ENCODE results near the gene PTTG1IP.

Gene PTTG1IP

GRCh38 chr21:44903050-44903685 is 29.7 kb upstream of the PTTG1IP start:
- DNase-seq (ENCODE audit: low read depth), result no peak
- TF ChIP-seq, protein P1, sequence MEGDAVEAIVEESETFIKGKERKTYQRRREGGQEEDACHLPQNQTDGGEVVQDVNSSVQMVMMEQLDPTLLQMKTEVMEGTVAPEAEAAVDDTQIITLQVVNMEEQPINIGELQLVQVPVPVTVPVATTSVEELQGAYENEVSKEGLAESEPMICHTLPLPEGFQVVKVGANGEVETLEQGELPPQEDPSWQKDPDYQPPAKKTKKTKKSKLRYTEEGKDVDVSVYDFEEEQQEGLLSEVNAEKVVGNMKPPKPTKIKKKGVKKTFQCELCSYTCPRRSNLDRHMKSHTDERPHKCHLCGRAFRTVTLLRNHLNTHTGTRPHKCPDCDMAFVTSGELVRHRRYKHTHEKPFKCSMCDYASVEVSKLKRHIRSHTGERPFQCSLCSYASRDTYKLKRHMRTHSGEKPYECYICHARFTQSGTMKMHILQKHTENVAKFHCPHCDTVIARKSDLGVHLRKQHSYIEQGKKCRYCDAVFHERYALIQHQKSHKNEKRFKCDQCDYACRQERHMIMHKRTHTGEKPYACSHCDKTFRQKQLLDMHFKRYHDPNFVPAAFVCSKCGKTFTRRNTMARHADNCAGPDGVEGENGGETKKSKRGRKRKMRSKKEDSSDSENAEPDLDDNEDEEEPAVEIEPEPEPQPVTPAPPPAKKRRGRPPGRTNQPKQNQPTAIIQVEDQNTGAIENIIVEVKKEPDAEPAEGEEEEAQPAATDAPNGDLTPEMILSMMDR (conservative IDR thresholded peaks at IDR 0.05; ENCODE audit: control insufficient read depth, insufficient read depth, low read depth, low read length), result no peak
- H3K4me3 ChIP-seq (ENCODE audit: control insufficient read depth, low read depth, low read length), result no peak overlapping the region

- TF ChIP-seq, protein P1 (conservative IDR thresholded peaks at IDR 0.05; ENCODE audit: control insufficient read depth, insufficient read depth, low read depth, low read length), result no peak
- DNase-seq (ENCODE audit: low read depth), result no peak
- H3K4me3 ChIP-seq (ENCODE audit: control insufficient read depth, low read depth, low read length), result no peak overlapping the region
Observed at GRCh38 chr21:44902268-44903049, 29.0 kb upstream of the PTTG1IP start.

DNA sequence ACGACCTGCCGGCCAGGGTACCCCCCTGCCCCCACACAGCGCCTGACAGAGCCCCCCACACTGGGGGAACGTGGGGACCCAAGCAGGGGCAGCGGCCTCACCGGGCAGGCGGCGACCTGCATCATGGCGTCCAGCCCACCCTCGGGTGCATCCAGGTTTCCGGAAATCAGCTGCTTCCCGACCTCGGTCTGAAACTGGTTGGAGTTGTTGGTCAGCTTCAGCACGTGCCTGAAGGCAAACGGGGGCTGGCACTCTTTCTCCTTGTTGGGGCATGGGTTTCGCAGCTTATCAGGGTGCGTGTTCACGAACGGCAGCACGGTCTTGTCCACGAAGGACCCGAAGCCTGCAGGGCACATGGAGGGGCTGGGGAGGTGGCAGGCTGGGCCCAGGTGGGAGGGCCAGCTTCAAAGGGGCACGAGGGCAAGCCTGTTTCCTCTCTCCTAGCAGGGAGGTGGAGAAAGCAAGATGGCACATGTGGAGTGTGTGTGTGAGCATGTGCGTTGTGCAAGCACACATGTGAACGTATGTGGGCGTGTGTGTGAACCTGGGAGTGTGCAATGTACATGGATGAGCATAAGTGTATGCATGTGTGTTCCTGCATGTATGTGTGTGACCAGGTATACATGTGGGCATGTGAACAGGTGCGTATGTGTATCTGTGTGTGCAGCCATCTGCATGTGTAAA is 28.0 kb upstream of the PTTG1IP start:
- no peak for DNase-seq (ENCODE audit: low read depth)
- TF ChIP-seq, protein P1 (conservative IDR thresholded peaks at IDR 0.05; ENCODE audit: control insufficient read depth, insufficient read depth, low read depth, low read length), result no peak
- no peak overlapping the region for H3K4me3 ChIP-seq (ENCODE audit: control insufficient read depth, low read depth, low read length)

GRCh38 chr21:44900559-44901251 is 27.2 kb upstream of the PTTG1IP start:
- TF ChIP-seq, protein P1 (conservative IDR thresholded peaks at IDR 0.05; ENCODE audit: control insufficient read depth, insufficient read depth, low read depth, low read length), result no peak
- no peak overlapping the region for H3K4me3 ChIP-seq (ENCODE audit: control insufficient read depth, low read depth, low read length)
- DNase-seq (ENCODE audit: low read depth), result no peak

DNA sequence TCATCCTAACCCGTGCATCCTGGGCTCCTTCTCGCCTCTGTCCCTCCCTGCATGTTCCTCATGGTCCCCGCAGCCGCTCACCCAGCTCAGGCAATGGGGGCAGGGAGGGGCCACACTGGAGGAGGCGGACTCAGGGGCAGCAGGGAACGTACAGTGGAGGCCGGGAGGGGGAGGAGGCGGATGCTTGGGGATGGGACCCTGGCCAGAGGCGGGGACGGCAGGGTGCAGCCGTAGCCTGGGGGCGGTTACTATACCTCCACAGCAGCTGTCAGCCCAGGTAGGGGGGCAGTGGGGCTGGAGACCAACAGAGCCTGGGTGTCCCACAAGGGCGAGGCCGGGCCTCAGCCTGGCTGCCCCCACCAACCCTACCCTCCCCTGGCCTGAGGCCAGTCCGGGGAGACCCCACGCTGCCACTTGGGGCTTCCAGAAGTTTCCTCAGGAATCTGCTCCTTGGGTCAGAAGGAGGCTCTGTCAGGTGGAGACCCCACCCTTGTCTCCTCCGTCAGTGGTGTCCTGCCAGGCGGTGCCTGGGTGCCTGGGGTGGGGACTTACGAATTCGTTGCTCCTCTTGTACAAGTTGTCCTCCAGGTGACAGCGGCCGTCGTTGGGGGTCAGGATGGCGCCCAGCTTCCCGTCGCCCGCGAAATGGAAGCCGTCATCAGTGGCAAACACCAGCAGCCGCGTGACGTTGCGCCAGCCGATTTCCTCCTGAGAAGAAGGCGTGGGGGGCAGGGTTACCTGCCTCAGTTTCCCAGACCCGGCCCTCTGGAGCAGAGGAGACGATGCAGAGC is 26.5 kb upstream of the PTTG1IP start:
- DNase-seq (ENCODE audit: low read depth), result no peak
- TF ChIP-seq, protein P1 (conservative IDR thresholded peaks at IDR 0.05; ENCODE audit: control insufficient read depth, insufficient read depth, low read depth, low read length), result no peak
- H3K4me3 ChIP-seq (ENCODE audit: control insufficient read depth, low read depth, low read length), result no peak overlapping the region

Data from fibroblast of mammary gland (primary cell).